Measurements from ENCODE around the gene SCNN1A.
A peak's percentile ranks its signal among the peaks of the same experiment; 100 is the strongest.
"Not testable (repeated sequence)": the region's sequence is repeated elsewhere in the genome, so short reads cannot be mapped to it uniquely, and the experiment has no call there.

Gene SCNN1A

DNA sequence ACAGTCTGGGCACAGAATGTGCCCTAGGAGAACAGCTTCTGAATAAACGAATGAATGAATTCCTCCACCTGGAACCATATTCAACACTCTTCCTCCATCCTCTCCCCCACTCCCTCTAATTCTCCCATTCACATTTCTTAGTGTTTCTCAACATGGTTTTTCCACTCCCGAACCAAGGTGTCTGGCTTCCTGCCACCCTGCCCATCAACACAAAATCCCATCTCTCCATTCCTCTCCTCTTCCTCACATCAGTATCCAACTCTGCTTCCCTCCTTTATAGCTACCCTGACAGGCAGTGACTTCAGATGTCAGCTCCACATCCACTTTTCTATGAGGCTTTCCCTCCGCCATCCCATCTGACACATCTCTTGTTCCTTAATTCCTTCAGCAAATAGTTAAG is 36.4 kb downstream of the SCNN1A start:
- H3K4me3 Mint-ChIP-seq: no peak overlapping the region

DNA sequence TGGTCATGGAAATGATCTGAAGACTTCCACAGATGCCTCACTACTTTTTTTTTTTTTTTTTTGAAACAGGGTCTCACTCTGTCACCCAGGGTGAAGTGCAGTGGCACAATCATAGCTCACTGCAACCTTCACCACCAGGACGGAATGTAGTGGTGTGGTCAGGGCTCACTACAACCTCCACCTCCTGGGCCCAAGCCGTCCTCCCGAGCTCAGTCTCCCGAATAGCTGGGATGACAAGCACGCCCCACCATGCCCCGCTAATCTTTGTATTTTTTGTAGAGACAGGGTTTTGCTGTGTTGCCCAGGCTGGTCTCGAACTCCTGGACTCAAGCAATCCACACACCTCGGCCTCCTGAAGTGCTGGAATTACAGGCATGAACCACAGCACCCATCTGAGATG is 36.8 kb downstream of the SCNN1A start:
- not testable (repeated sequence) for H3K27ac Mint-ChIP-seq; H3K27me3 Mint-ChIP-seq (ENCODE audit: low read depth); H3K9me3 Mint-ChIP-seq; H3K4me3 Mint-ChIP-seq
- H3K4me1 Mint-ChIP-seq (ENCODE audit: low read depth): peaks cover 42% of the 10 kb centered on the region
- peaks cover 14% of the 10 kb centered on the region for H3K36me3 Mint-ChIP-seq (ENCODE audit: low read depth)

More for the DNA sequence above, 36.4 kb downstream of the SCNN1A start:
- Mint-ChIP-seq H3K4me1 (ENCODE audit: low read depth) (peaks cover 41% of the 10 kb centered on the region), H3K27ac (no peak overlapping the region), H3K36me3 (ENCODE audit: low read depth) (peaks cover 10% of the 10 kb centered on the region), H3K27me3 (ENCODE audit: low read depth) (no peaks in the 10 kb centered on the region), H3K9me3 (no peaks in the 10 kb centered on the region)

DNA sequence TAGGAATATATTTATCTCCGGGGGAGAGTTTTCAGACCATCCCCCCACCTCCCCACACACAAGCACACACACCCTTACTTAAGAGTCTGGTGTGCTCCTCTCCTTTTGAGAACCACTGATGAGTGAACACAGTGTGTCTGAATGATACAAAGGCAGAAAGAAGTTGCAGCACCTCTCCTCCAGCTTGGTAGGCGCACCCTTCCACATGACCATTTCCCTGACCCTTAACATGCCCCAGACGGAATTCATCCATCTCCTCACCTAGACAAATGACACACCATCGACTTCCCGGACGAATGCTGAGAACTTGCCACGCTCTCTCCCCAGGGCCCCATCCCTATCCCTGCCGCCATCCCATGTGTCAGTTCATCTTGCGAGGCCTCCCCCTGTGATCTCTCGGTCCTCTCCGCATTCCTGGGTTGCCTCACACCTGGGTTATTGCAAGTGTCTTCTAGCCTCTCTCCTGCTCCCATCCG is 37.4 kb downstream of the SCNN1A start:
- peaks cover 18% of the 10 kb centered on the region for H3K36me3 Mint-ChIP-seq (ENCODE audit: low read depth)
- H3K4me3 Mint-ChIP-seq: no peak overlapping the region

DNA sequence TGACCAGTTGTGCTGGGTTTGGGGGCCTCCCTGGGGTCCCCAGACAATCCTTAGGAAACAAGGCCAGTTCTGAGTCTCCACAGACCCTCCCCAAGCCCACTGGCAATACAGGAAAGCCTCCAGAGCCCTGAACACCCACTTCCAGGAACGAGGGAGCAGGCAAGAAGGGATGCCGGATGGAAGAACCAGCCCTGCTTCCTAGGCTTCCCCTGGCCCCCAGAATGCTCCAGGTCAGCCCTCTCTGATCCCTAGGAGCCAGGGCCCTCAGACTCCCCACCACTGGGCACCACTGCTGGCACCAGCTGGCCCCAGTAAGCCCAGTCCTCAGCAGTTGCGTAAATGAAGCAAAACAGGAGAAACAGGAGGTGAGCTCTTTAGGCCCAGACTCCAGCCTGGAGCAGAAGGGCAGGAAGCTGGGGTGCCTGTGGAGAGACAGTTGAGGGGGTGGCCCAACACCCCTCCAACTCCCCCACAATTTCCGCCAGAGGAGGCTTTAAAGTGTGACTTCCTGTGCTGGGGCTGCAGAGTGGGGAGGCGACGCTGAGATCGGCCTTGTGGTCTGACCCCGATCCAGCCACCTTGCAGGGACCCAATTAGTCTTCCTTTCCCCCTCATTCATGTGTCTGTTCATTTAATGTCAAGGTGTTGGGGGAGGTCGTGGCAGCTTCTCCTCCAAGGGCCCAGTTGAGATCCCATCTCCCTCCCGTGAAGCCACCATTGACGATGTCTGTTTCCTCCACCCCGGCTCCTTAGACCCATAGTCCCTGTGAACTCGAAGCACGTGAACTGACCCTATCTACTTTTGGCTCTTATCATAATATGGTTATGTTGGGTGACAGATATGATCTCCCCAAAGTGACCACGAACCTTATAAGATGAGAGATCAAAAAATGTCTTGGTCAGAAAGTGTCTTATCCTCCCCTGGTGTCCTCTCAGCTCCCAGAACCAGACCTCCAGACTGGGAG is 38.2 kb downstream of the SCNN1A start:
- Mint-ChIP-seq H3K9me3 (no peaks in the 10 kb centered on the region), H3K27ac (no peak overlapping the region), H3K27me3 (ENCODE audit: low read depth) (no peaks in the 10 kb centered on the region), H3K36me3 (ENCODE audit: low read depth) (peaks cover 26% of the 10 kb centered on the region), H3K4me1 (ENCODE audit: low read depth) (peaks cover 37% of the 10 kb centered on the region), H3K4me3 (no peak overlapping the region)

More for the DNA sequence above, 37.4 kb downstream of the SCNN1A start:
- H3K27ac Mint-ChIP-seq: no peak overlapping the region
- peaks cover 40% of the 10 kb centered on the region for H3K4me1 Mint-ChIP-seq (ENCODE audit: low read depth)
- no peaks in the 10 kb centered on the region for H3K27me3 Mint-ChIP-seq (ENCODE audit: low read depth)
- no peaks in the 10 kb centered on the region for H3K9me3 Mint-ChIP-seq

DNA sequence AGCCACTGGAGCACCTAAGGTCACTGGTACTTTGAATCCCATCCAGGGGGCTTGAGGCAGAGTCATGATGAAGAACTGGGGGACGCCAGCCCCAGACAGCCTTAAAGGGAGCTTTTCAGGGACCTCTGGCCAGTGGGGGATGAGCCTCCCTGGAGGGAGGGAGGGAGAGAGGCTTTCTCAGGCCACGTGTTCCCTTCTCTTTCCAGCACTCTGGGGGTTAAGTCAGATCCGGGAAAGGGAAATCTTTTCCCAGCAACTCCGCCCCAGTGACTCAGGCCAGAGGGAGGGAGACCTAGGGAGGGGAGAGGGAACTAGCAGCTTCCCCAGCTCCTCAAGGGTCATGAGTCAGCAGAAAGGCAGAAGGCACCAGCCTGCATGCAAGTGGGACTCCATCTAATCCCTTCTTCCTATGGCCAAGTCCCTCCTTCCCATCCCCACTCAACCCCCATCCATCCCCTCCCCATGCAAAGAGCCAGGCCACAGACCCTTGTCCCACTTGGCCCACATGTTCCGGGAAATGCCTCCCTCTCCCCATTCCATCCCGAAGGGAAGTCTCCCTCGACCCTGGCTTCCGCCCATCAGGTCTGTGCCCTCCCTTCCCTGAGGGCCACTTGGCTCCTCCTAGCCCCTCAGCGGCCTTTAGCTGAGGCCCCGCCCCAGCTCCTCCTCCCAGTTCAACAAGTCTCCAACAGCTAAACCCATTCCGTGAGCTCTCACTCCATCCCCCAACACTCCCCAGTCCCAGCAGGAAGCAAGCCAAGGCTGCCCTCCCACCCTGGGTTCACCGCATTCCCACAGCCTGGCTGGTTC is 39.1 kb downstream of the SCNN1A start:
- Mint-ChIP-seq H3K27ac (no peak overlapping the region), H3K27me3 (ENCODE audit: low read depth) (no peaks in the 10 kb centered on the region), H3K4me3 (no peak overlapping the region), H3K9me3 (no peaks in the 10 kb centered on the region), H3K36me3 (ENCODE audit: low read depth) (peaks cover 28% of the 10 kb centered on the region), H3K4me1 (ENCODE audit: low read depth) (peaks cover 35% of the 10 kb centered on the region)

DNA sequence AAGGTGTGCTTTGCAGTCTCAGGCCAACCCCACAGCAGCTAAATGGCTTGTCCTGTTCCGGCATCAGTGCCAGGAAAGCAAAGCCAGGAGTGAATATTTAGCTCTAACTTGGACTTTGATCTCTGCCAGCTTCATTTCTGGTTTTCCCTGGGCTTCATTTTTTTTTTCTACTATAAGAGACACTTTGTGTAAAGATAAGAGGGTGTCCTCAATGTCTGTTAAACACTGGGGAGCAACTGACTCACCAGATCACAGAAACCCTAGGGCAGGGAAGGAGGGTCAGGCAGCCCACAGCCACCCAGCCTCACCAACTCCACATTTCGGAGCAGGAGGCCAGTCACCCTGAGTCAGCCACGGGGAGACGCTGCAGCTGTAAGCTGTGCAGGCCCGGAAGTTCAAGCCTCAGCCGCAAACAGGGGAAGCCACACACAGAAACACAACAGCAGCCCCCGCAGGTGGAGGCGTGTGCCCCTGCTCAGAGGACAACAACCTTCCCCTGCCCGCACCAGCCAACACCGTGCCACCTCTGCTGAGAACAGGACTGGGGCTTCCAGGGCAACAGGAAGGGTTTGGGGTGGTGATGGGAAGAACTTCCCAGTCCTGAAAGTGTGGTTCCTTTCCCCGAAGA is 39.8 kb downstream of the SCNN1A start:
- H3K4me1 Mint-ChIP-seq (ENCODE audit: low read depth): peaks cover 35% of the 10 kb centered on the region
- no peak overlapping the region for H3K27ac Mint-ChIP-seq
- no peak overlapping the region for H3K4me3 Mint-ChIP-seq
- H3K27me3 Mint-ChIP-seq (ENCODE audit: low read depth): no peaks in the 10 kb centered on the region
- H3K9me3 Mint-ChIP-seq: no peaks in the 10 kb centered on the region
- peaks cover 33% of the 10 kb centered on the region for H3K36me3 Mint-ChIP-seq (ENCODE audit: low read depth)

DNA sequence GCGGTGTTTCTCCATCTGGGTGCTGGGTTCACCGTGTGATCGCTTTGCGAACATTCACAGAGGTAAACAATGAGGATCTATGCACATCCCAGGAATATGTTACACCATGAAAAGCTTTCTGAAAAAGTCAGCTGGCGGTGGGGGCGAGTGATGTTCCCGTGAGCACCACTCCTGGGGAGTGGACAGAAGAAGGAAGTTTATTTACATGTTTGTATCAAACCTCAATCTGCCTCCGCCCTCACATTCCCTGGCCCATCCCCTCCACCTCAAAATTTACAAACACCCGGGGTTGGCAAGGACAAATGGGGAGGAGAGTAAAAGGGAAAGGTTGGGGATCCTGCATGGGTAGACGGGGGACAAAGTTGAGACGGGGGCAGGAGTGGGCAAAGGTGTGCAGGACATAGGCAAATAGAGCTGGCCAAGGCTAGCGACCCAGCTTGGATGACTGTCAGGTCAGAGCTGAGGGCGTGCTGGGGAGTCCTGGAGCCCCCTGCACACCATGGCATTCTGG is 40.4 kb downstream of the SCNN1A start:
- Mint-ChIP-seq H3K27ac (no peak overlapping the region), H3K9me3 (no peaks in the 10 kb centered on the region), H3K36me3 (ENCODE audit: low read depth) (peaks cover 35% of the 10 kb centered on the region), H3K4me3 (no peak overlapping the region), H3K27me3 (ENCODE audit: low read depth) (no peaks in the 10 kb centered on the region), H3K4me1 (ENCODE audit: low read depth) (peaks cover 35% of the 10 kb centered on the region)

DNA sequence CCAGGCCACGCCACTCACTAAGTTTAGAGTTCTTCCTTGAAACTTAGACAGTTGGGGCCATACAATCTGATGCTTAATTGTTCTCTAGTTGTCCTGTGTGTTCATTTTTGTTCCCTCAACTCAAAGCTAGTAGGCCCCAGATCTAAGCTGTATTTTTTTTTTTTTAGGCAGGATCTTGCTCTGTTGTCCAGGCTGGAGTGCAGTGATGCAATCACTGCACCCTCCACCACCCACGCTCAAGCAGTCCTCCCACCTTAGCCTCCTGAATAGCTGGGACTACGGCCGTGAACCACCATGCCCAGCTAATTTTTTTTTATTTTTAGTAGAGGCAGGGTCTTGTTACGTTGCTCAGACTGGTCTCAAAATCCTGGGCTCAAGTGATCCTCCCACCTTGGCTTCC is 41.0 kb downstream of the SCNN1A start:
- Mint-ChIP-seq H3K27me3 (ENCODE audit: low read depth) (no peaks in the 10 kb centered on the region), H3K4me1 (ENCODE audit: low read depth) (peaks cover 35% of the 10 kb centered on the region), H3K9me3 (no peaks in the 10 kb centered on the region), H3K27ac (no peak overlapping the region), H3K36me3 (ENCODE audit: low read depth) (peaks cover 38% of the 10 kb centered on the region), H3K4me3 (peak overlapping the region; percentile 23)

DNA sequence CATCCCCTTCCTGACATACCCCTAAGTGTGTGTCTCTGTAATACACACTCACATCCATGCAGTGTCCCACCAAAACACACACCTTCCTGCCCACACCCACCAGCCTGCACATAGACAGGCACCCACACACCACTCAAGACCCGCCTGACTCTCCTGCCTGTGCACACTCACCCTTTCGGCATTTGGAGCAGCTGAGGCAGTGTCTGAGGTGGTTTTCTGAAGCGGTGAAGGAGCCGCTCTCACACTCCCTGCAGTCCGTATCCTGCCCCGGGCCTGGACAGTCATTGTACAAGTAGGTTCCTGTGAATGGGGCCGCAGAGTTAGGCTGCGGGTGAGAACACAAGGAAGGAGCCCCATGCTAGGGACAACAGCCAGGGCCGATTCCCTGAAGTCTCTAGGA is 41.8 kb downstream of the SCNN1A start:
- Mint-ChIP-seq H3K36me3 (ENCODE audit: low read depth) (peaks cover 42% of the 10 kb centered on the region), H3K4me1 (ENCODE audit: low read depth) (peaks cover 35% of the 10 kb centered on the region), H3K9me3 (no peaks in the 10 kb centered on the region), H3K27me3 (ENCODE audit: low read depth) (no peaks in the 10 kb centered on the region), H3K27ac (peak overlapping the region; percentile 86), H3K4me3 (peak overlapping the region; percentile 56)

DNA sequence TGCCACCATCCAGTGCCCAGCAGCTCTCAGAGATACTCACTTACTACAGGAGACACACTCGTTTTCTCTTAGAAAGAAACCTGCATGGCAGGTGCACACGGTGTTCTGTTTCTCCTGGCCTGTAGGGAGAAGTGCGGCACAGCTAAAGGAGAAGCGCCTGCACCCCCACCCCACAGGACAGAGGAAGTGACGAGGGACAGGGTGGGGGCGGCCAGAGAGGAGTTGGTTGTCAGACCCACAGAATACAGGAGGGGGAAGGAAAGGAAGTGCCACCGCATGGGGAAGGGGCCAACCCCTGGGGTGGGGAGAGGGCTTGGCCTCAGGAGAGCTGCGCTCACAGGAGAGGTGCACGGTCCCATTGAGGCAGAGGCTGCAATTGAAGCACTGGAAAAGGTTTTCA is 42.3 kb downstream of the SCNN1A start:
- Mint-ChIP-seq H3K4me1 (ENCODE audit: low read depth) (peaks cover 35% of the 10 kb centered on the region), H3K36me3 (ENCODE audit: low read depth) (peaks cover 45% of the 10 kb centered on the region), H3K4me3 (peak overlapping the region; percentile 44), H3K27ac (peak overlapping the region; percentile 78), H3K9me3 (no peaks in the 10 kb centered on the region), H3K27me3 (ENCODE audit: low read depth) (no peaks in the 10 kb centered on the region)

DNA sequence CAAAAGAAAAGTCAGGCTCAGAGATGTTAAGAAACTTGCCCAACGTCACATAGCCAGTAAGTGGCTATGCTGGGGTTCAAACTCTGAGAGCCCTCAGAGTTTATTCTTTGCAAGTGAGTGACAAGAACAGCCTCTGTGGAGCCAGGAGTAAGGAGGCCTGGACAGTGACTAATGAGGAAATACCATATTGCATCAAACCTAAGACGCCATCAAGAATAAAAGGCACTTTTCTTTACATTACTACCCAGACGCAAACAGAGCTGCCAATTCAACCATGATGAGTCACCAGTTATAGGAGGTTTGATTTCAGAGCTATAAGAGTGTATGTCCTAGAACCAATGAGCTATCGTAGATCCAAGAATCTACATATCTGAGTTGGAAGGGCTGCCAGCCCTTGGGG is 42.9 kb downstream of the SCNN1A start:
- H3K36me3 Mint-ChIP-seq (ENCODE audit: low read depth): peaks cover 45% of the 10 kb centered on the region
- no peaks in the 10 kb centered on the region for H3K9me3 Mint-ChIP-seq
- H3K4me3 Mint-ChIP-seq: no peak overlapping the region
- H3K27me3 Mint-ChIP-seq (ENCODE audit: low read depth): no peaks in the 10 kb centered on the region
- no peak overlapping the region for H3K27ac Mint-ChIP-seq
- H3K4me1 Mint-ChIP-seq (ENCODE audit: low read depth): peaks cover 35% of the 10 kb centered on the region

DNA sequence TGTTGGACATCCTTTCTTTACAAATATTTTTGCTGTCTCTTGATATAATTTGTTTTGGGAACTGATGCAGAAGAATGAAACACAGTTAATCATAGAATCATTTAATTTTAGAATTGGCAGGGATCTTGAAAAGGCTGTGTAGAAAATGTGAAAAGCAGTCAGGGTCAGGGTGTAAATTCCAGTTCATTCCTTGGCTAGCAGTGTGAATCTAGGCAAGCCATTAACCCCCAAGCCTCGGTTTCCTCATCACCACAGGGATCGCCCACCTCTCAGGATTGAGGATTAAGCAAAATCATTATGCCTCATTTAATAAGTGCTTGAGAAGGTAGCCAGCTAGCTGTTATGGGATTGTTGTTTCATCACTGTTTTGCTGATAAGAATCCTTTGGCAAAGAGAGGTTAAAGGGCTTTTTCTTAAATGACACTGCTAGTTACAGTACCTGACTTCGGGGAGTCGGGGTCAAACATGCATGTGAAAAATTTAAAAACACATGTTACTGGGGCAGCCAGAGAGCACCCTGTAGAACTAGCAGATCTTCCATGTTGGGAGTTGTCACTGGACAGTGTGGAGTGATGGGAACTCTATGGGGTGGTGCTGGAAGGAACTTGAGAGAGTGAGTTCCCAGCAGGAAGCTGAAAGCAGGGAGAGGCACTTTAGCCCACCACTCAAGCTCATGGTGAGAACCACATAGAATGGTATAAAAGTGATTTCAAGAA is 44.2 kb downstream of the SCNN1A start:
- H3K27me3 Mint-ChIP-seq (ENCODE audit: low read depth): no peaks in the 10 kb centered on the region
- no peaks in the 10 kb centered on the region for H3K9me3 Mint-ChIP-seq
- H3K4me1 Mint-ChIP-seq (ENCODE audit: low read depth): peaks cover 32% of the 10 kb centered on the region
- peaks cover 50% of the 10 kb centered on the region for H3K36me3 Mint-ChIP-seq (ENCODE audit: low read depth)
- H3K4me3 Mint-ChIP-seq: no peak overlapping the region
- peak overlapping the region; percentile 49 for H3K27ac Mint-ChIP-seq

DNA sequence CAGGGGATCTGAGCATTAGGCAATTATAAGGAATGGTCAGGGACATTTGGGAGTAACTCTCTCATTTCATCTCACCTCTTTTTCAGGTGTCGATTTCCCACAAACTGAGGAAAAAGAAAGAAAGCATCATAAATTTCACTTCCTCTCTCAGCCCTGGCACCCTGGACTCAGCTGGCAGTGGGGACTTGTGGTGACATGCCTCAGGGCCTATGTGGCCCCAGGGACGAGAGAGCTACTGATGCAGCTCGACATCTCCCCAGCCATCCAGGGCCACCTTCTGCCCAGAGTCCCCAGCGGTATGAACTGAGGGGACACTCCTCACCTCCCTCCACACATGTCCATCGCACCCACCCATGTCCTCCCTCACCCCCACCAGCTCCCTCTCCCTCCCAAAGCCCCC is 45.2 kb downstream of the SCNN1A start:
- Mint-ChIP-seq H3K9me3 (no peaks in the 10 kb centered on the region), H3K4me1 (ENCODE audit: low read depth) (peaks cover 23% of the 10 kb centered on the region), H3K27me3 (ENCODE audit: low read depth) (no peaks in the 10 kb centered on the region), H3K36me3 (ENCODE audit: low read depth) (peaks cover 48% of the 10 kb centered on the region), H3K4me3 (no peak overlapping the region), H3K27ac (no peak overlapping the region)

DNA sequence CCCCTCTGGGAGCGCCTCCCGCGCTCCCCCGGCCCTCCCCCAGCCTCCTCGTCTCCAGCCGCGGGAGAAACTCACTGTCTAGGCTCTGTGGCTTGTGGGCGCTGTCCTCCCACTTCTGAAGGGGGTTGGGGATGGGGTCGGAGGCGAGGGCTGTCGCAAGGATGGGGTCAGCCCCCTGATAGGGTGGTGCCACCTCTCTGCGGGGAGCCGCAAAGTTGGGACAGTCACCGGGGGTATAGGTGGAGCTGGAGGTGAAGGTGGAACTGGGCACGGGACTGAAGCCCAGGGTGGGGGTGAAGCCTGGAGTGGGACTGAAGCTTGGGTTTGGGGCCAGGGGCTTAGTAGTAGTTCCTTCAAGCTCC is 45.7 kb downstream of the SCNN1A start:
- H3K36me3 Mint-ChIP-seq (ENCODE audit: low read depth): peaks cover 49% of the 10 kb centered on the region
- no peaks in the 10 kb centered on the region for H3K9me3 Mint-ChIP-seq
- H3K27me3 Mint-ChIP-seq (ENCODE audit: low read depth): no peaks in the 10 kb centered on the region
- H3K27ac Mint-ChIP-seq: no peak overlapping the region
- no peak overlapping the region for H3K4me3 Mint-ChIP-seq
- peaks cover 22% of the 10 kb centered on the region for H3K4me1 Mint-ChIP-seq (ENCODE audit: low read depth)
